ENCODE results near the gene WDFY4. TPM values are rescaled to one million over a fixed set of nuclear protein-coding genes. Genes with fewer than 3 reads are reported as not detected.

Gene WDFY4
- total RNA-seq, 1 donor from 2014 or later = not detected

- Mint-ChIP-seq H3K4me1 (peaks cover 17% of the 10 kb centered on the region), H3K27ac (no peak overlapping the region), H3K9me3 (no peaks in the 10 kb centered on the region), H3K36me3 (no peaks in the 10 kb centered on the region), H3K27me3 (ENCODE audit: insufficient read depth, low read depth) (peaks cover 11% of the 10 kb centered on the region), H3K4me3 (no peak overlapping the region)
- Histone ChIP-seq H3F3A (ENCODE audit: low read depth) (no peaks in the 10 kb centered on the region), H3K4me1 (peaks cover 7% of the 10 kb centered on the region), H4K20me1 (ENCODE audit: low read depth) (no peaks in the 10 kb centered on the region), H2AFZ (replicated peaks) (no peak overlapping the region), H3K4me3 (no peak overlapping the region), H3K36me3 (no peaks in the 10 kb centered on the region), H3K4me2 (no peak overlapping the region), H3K27me3 (no peaks in the 10 kb centered on the region), H3K9me3 (ENCODE audit: low read depth) (no peaks in the 10 kb centered on the region), H3K79me2 (ENCODE audit: low read depth) (no peaks in the 10 kb centered on the region), H3K9ac (no peak overlapping the region), H3K27ac (no peak overlapping the region)
- no peak for DNase-seq (ENCODE audit: low spot score)
- TF ChIP-seq EZH2 (IDR thresholded peaks at IDR 0.05) = no peak
- no peak for TF ChIP-seq EZH2phosphoT487 (IDR thresholded peaks at IDR 0.05)
- TF ChIP-seq, protein P1, sequence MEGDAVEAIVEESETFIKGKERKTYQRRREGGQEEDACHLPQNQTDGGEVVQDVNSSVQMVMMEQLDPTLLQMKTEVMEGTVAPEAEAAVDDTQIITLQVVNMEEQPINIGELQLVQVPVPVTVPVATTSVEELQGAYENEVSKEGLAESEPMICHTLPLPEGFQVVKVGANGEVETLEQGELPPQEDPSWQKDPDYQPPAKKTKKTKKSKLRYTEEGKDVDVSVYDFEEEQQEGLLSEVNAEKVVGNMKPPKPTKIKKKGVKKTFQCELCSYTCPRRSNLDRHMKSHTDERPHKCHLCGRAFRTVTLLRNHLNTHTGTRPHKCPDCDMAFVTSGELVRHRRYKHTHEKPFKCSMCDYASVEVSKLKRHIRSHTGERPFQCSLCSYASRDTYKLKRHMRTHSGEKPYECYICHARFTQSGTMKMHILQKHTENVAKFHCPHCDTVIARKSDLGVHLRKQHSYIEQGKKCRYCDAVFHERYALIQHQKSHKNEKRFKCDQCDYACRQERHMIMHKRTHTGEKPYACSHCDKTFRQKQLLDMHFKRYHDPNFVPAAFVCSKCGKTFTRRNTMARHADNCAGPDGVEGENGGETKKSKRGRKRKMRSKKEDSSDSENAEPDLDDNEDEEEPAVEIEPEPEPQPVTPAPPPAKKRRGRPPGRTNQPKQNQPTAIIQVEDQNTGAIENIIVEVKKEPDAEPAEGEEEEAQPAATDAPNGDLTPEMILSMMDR (IDR thresholded peaks at IDR 0.05) = no peak
Measured at GRCh38 chr10:48943096-48943495, 258.4 kb downstream of the WDFY4 start.

DNA sequence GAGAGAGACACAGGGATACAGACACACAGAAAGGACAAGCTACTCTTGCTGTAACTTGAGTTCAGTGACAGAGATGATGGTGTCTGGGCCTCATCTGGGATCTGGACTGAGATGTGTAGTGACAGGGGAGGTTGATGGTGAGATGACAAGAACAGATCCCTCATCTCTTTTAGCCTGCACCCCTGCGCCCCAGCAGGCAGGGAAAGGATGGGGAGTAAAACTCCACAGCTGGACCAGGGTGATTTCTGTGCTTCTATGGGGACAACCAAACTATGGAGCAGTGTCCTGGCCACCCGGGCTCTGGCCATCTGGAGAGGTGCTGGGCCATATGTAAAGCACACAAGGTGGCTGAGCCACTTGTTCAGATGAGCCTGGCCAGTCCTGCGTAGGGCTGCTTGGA is 259.5 kb downstream of the WDFY4 start:
- H3F3A ChIP-seq (ENCODE audit: low read depth) = no peaks in the 10 kb centered on the region
- no peaks in the 10 kb centered on the region for H4K20me1 ChIP-seq (ENCODE audit: low read depth)
- H2AFZ ChIP-seq (replicated peaks) = no peak overlapping the region
- H3K27me3 ChIP-seq = no peaks in the 10 kb centered on the region
- no peaks in the 10 kb centered on the region for H3K9me3 ChIP-seq (ENCODE audit: low read depth)
- no peak overlapping the region for H3K4me3 ChIP-seq
- H3K79me2 ChIP-seq (ENCODE audit: low read depth) = no peaks in the 10 kb centered on the region
- H3K27me3 Mint-ChIP-seq (ENCODE audit: insufficient read depth, low read depth) = peaks cover 8% of the 10 kb centered on the region
- no peaks in the 10 kb centered on the region for H3K36me3 Mint-ChIP-seq
- H3K9me3 Mint-ChIP-seq = no peaks in the 10 kb centered on the region
- H3K4me1 Mint-ChIP-seq = peaks cover 17% of the 10 kb centered on the region
- no peak overlapping the region for H3K4me2 ChIP-seq
- no peak overlapping the region for H3K4me3 Mint-ChIP-seq
- DNase-seq (ENCODE audit: low spot score) = no peak
- H3K27ac Mint-ChIP-seq = no peak overlapping the region
- no peak overlapping the region for H3K9ac ChIP-seq
- peaks cover 7% of the 10 kb centered on the region for H3K4me1 ChIP-seq
- TF ChIP-seq, protein P1 (IDR thresholded peaks at IDR 0.05) = no peak
- TF ChIP-seq EZH2phosphoT487 (IDR thresholded peaks at IDR 0.05) (no peak), EZH2 (IDR thresholded peaks at IDR 0.05) (no peak)
- H3K36me3 ChIP-seq = no peaks in the 10 kb centered on the region
- no peak overlapping the region for H3K27ac ChIP-seq

DNA sequence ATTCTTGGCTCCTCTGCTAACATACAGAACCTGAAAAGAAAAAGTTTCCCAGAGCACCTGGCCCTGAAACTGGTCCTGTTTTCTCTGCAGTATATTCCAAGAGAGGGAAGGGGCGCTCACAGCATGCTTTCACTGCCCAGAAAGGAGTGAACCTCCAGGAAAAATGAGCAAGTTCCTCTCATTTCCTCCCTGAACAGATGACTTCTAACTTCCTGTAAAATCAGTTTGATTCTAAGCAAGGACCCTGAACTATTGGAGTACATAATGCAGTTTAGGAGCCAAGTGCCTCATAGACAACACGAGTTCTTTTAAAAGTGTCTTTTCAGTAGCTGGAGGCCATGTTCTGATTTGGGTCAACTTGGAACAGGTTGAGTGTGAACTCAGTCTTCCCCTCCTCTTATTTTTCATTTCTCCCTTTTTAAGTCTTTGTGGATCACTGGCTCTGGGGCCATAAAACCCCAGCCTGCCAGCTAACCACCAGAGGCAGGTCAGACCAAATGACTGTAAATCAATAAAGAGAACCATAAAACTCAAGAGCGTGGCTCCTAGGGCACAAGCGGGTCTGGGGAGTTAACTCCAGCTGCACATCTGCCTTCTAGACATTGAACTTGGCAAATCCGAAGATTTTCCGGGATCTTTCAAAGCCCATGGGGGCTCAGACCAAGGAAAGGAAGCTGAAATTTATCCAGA is 260.9 kb downstream of the WDFY4 start:
- Histone ChIP-seq H3K4me2 (no peak overlapping the region), H3K27ac (no peak overlapping the region), H3K4me3 (no peak overlapping the region), H4K20me1 (ENCODE audit: low read depth) (no peaks in the 10 kb centered on the region), H3K27me3 (no peaks in the 10 kb centered on the region), H3F3A (ENCODE audit: low read depth) (no peaks in the 10 kb centered on the region), H3K9ac (no peak overlapping the region), H3K79me2 (ENCODE audit: low read depth) (no peaks in the 10 kb centered on the region), H3K4me1 (peaks cover 7% of the 10 kb centered on the region), H3K36me3 (no peaks in the 10 kb centered on the region), H3K9me3 (ENCODE audit: low read depth) (no peaks in the 10 kb centered on the region), H2AFZ (replicated peaks) (no peak overlapping the region)
- H3K4me1 Mint-ChIP-seq = peaks cover 12% of the 10 kb centered on the region
- no peaks in the 10 kb centered on the region for H3K36me3 Mint-ChIP-seq
- H3K9me3 Mint-ChIP-seq = no peaks in the 10 kb centered on the region
- no peak for DNase-seq (ENCODE audit: low spot score)
- no peak overlapping the region for H3K4me3 Mint-ChIP-seq
- TF ChIP-seq, protein P1 (IDR thresholded peaks at IDR 0.05) = no peak
- TF ChIP-seq EZH2phosphoT487 (IDR thresholded peaks at IDR 0.05) = no peak
- no peak for TF ChIP-seq EZH2 (IDR thresholded peaks at IDR 0.05)
- H3K27ac Mint-ChIP-seq = no peak overlapping the region
- peaks cover 6% of the 10 kb centered on the region for H3K27me3 Mint-ChIP-seq (ENCODE audit: insufficient read depth, low read depth)
